HG02642 (cell line): ENCODE measurements around the gene TREX2.

Experiments
- ATAC-seq: cut with Tn5 transposase; IDR thresholded peaks from one replicate; pipeline ENCODE4 v1.9.1; 2021; ENCODE audit warnings: mild to moderate bottlenecking; ENCODE audit not compliant: unreplicated experiment, poor library complexity

Gene TREX2

GRCh38 chrX:153476666-153477363 lies 31.0 kb upstream of the TREX2 start:
- no peak for ATAC-seq

- no peak for ATAC-seq
These were observed 30.0 kb upstream of the TREX2 start for GRCh38 chrX:153475751-153476281.

GRCh38 chrX:153475271-153475670 lies 29.4 kb upstream of the TREX2 start:
- no peak for ATAC-seq

GRCh38 chrX:153474718-153475117 lies 28.9 kb upstream of the TREX2 start:
- ATAC-seq = no peak

GRCh38 chrX:153474266-153474665 lies 28.4 kb upstream of the TREX2 start:
- ATAC-seq = no peak

- no peak for ATAC-seq
These were observed 27.3 kb upstream of the TREX2 start for GRCh38 chrX:153473126-153473525.

GRCh38 chrX:153471663-153472280 lies 25.9 kb upstream of the TREX2 start:
- ATAC-seq = no peak

- ATAC-seq = peak; percentile 82
These were observed 24.8 kb upstream of the TREX2 start, which contains the start of gene HAUS7 for GRCh38 chrX:153470411-153471363. Gene HAUS7 (minus strand): TSS chrX:153470576. CDS start chrX:153470557, 19 bp downstream.

GRCh38 chrX:153469811-153470410 lies 24.1 kb upstream of the TREX2 start:
- ATAC-seq = peak; percentile 51

GRCh38 chrX:153468008-153468580 lies 22.2 kb upstream of the TREX2 start:
- ATAC-seq = no peak

- ATAC-seq = no peak
These were observed 20.0 kb upstream of the TREX2 start for GRCh38 chrX:153465691-153466380.

- no peak for ATAC-seq
These were observed 18.3 kb upstream of the TREX2 start for GRCh38 chrX:153464116-153464515.

- no peak for ATAC-seq
These were observed 17.7 kb upstream of the TREX2 start for GRCh38 chrX:153463556-153463955.

GRCh38 chrX:153463031-153463430 lies 17.2 kb upstream of the TREX2 start:
- no peak for ATAC-seq

GRCh38 chrX:153462291-153462690 lies 16.4 kb upstream of the TREX2 start:
- ATAC-seq = no peak

- ATAC-seq = no peak
These were observed 15.0 kb upstream of the TREX2 start for GRCh38 chrX:153460826-153461225.

- ATAC-seq = no peak
These were observed 14.1 kb upstream of the TREX2 start for GRCh38 chrX:153459986-153460385.

GRCh38 chrX:153458476-153458875 lies 12.6 kb upstream of the TREX2 start:
- ATAC-seq = no peak

GRCh38 chrX:153457827-153458466 lies 12.1 kb upstream of the TREX2 start:
- ATAC-seq = no peak
